GM19025 (cell line): ENCODE measurements around the gene LOXL4.

ENCODE experiments used
- ATAC-seq: cut with Tn5 transposase; IDR thresholded peaks from one replicate; pipeline ENCODE4 v1.9.1; 2021; ENCODE audit warnings: mild to moderate bottlenecking, low read depth, moderate library complexity; ENCODE audit not compliant: unreplicated experiment

The LOXL4 gene

DNA sequence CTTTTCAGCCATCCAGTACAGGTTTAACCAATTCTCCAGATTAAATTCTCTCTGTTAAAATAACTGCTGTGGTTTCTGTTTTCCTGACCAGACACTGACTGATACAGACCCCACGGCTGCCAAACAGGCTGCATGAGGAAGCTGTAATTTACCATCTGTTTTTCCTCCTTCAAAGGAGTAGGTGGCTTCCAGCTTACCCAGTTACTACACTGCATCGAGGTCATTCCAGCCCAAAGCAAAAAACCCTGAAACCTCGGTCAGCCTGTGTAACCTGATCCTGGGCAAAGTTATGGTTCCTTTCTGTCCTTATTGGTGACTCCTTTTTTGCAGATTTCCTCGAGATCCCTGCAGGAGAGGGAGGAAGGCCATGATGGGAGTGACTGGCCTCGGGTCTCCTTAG is 27.9 kb upstream of the LOXL4 start:
- ATAC-seq: no peak

DNA sequence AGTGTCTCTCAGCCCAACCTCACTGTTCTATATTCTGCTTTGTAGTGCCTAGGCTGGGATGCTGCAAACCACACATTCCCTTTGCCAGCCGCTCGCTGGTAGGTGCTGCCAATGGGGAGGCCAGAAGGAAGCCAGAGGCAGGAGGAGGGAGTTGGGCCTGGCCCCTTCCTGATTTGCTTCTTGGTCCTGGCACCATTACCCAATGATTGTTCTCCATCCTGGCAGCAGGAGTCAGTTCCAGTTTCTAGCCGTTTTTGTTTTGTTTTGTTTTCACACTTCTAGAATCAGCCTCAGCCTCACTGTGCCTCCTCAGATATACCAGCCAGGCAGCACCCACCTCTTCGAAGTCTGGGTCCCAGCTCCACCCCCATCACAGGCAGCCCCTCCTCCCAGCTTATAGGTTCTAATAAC is 27.4 kb upstream of the LOXL4 start:
- ATAC-seq: no peak

DNA sequence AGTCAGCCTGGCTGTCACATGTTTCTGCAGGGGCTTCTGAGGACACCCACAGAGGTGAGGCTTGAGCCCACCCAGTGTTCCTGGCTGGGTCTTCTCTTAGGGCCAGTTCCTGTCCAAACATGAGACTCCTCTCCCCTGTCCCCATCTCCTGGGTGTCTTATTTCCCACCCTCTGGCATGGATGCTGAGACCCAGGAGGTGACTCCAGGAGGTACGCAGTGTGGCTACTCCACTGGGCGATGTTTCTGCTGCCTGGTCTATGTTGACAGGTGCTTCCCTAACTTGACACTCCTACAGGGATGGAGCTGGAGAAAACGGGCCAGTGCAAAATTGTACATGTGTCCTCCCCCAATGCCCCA is 26.3 kb upstream of the LOXL4 start:
- no peak for ATAC-seq

GRCh38 chr10:98293550-98294269 is 25.7 kb upstream of the LOXL4 start:
- no peak for ATAC-seq

- no peak for ATAC-seq
Measured at GRCh38 chr10:98292971-98293370, 25.0 kb upstream of the LOXL4 start.

DNA sequence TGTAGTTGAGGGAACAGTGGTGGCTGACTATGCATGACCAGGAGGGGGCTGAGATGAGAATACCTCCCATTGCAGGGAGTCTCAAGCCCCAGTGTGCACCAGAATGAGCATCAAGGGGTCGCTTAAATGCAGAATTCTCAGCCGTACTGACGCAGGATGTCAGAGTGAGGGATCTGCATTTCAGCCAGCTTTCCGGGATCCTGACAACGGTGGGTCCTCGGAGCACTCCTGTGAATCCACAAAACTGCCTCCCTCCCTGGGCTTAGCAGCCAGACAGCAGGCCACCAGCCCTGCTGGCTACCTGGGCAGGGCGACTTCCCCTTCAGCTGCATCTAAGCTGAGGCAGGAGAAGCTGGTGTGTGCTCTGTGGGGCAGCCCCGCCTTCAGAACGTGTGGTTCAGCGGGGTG is 21.8 kb upstream of the LOXL4 start:
- ATAC-seq: no peak

DNA sequence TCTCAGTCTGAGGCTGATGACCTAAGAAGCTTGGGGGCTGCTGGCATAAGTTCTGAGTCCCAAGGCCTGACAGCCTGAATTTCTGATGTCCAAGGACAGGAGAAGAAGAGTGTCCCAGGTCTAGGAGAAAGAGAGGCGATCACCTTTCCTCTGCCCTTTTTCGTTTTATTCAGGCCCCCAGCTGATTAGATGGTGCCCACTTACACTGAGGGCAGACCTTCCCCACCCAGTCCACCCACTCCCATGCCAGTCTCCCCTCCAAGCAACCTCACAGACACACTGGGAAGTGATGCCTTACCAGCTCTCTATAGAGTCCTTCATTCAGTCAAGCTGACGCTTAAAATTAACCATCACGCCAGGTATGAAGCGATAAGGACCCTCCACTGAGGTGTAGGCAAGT is 19.3 kb upstream of the LOXL4 start:
- no peak for ATAC-seq

GRCh38 chr10:98286419-98286818 is 18.4 kb upstream of the LOXL4 start:
- ATAC-seq: no peak

DNA sequence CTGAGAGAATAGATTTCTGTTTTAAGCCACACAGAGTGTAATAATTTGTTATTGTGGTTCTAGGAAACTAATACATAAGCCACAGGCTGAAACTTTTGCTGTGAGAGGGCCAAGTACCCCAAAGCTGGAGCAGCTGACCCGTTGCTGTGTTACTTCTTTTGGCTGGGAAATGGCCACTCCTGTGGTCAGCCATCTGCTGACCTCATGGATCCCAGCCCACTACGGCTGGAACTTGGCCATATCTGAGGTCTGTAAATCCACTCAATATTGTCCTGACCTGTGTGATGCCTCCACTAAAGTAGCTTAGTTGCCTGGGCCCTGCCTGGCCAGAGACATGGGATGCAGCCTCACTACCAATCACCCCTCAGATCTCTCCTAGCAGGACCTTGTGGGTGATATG is 17.4 kb upstream of the LOXL4 start:
- no peak for ATAC-seq

DNA sequence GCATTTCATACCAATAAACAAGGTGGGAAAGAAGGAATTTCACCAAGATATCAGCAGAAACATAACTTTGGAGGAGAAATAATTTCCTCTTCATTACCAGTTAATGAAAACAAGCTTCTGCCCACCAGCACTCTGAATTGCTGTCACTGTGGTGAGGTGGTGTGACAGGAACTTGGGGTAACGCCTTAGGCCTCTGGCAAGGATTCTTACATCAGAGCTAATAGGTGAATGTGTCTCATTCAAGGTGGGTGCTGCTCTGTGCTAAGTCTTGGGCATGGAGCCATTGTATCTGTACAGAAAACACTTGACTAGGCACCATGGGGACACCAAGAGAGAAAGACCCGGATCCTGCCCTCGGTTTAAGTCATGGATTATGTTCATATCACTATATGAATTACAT is 8.3 kb upstream of the LOXL4 start:
- ATAC-seq: no peak

DNA sequence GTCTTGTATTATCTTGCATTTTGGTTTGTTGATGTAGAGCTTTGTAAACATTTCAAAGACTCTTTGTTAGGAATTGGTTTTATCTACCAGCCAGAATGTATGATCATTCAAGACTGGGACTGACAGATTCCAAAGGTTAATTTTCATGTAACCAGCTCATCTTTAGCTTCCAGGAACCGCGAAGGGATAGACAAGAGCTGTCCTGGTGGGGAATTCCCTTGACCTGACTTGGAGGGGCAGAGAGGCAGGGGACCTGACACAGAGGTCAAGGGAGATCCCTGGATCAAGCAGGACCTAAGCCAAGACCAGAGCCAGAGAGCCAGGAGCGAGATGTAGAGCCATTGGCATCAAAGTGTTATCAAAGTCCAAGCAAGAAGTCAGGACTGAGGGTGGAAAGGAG is 6.6 kb upstream of the LOXL4 start:
- no peak for ATAC-seq

GRCh38 chr10:98273057-98273850 is 5.3 kb upstream of the LOXL4 start:
- ATAC-seq: no peak

GRCh38 chr10:98272656-98273055 is 4.7 kb upstream of the LOXL4 start:
- no peak for ATAC-seq

GRCh38 chr10:98272245-98272644 is 4.3 kb upstream of the LOXL4 start:
- ATAC-seq: no peak

DNA sequence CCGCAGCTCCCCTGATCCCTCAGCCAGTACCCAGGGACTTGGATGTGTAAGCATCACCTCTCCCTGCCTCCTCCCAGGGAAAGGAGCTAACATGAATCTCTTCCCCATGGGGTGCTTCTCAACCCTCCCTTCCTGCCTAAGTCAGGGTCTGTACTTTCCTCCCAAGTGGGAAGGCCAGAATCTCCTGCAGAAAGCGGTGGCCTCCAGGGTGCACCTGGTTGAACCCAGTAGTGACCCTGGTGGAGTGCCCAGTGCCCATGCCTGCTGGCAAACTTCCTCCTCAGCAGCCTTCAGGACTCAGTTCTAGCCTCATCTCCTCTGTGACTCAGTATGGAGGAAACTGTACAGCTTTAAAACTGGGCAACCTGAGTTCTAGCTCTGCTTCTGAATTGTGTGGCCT is 2.8 kb upstream of the LOXL4 start:
- no peak for ATAC-seq

DNA sequence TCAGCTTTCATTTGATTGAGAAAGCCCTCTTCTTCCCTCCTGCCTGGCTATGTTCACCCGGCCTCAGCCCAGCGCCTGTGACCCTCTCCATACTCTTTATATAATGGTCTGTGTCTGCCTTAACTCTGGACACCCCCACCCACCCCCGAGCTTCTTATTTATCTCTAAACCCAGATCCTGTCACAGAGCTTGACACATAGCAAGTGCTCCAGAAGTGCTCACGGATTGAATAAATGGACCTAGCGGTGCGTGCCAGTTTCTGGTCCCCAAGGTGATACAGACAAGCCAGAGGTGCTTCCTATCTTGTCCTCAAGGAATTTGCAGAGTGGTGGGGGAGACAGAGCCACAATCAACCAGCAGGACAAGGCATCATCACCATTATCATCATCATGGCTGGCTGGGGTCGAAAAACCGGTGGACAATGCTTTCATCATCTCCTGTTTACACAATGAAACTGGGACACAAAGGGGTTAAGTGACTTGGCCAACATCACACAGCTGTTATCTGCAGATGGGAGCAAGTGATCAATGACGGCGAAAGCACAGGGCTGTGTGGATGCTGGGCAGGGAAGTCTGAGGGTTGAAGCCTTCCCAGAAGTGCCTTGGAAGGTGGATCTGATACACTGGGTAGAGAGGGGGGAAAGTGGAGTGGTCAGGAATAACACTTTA is 2.2 kb upstream of the LOXL4 start:
- ATAC-seq: no peak

DNA sequence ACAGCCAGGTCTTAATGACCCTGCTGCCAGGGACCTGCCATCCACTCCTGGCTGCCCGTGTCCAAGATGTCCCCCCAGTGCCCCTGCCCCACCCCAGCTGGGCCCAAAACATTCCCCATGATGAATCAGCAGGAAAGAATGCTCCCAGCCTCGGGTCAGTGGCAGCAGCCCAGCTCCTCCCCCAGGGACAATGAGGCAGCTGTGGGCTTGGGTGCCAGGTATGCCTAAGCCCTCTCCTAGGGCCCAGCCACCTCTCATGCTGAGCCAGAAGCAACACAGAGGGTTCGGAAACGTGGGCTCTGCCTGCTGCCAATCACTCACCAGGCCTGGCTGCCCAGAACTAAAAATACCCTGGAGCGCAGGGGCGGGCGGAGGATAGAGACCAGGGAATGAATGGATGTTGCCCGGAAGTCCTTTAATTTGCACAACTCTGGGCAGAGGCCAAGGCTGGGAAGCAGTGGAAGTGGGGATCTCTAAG is 1.5 kb upstream of the LOXL4 start:
- no peak for ATAC-seq

- ATAC-seq: no peak
Measured at GRCh38 chr10:98268694-98269431, 869 bp upstream of the LOXL4 start.

- no peak for ATAC-seq
Measured at GRCh38 chr10:98267069-98267893, 713 bp downstream of the LOXL4 start.

- no peak for ATAC-seq
Measured at GRCh38 chr10:98266647-98267046, 1.3 kb downstream of the LOXL4 start.
